Lower leg skin (tissue), 3 donors: ENCODE data around the gene TBX18.

Experiments used
- CTCF ChIP-seq, 3 donors: fragments of 450-650 bp; IDR thresholded peaks; one replicate each; pipeline ENCODE4 v1.5.1; 2016; ENCODE audit warnings: antibody characterized with exemption in 3 of 3, mild to moderate bottlenecking in 3 of 3, moderate library complexity in 2 of 3
- POLR2A ChIP-seq, 2 donors: fragments of 450-650 bp; IDR thresholded peaks; one replicate each; pipeline ENCODE4 v1.6.1; 2016 to 2017; ENCODE audit warnings: antibody characterized with exemption in 2 of 2, mild to moderate bottlenecking in 1 of 2, moderate library complexity in 1 of 2

GRCh38 chr6:84763886-84764331, 489 bp downstream of the TBX18 start:
- TF ChIP-seq CTCF (IDR thresholded peaks at IDR 0.05) (no peak), POLR2A (IDR thresholded peaks at IDR 0.05) (no peak)
